GM21717 (cell line): ENCODE results near the gene HLA-C.
A peak's percentile ranks its signal among the peaks of the same experiment; 100 is the strongest.
"Not testable (repeated sequence)": the region's sequence is repeated elsewhere in the genome, so short reads cannot be mapped to it uniquely, and the experiment has no call there.

Experiments used
- ATAC-seq: cut with Tn5 transposase; IDR thresholded peaks from one replicate; pipeline ENCODE4 v1.9.1; 2021; ENCODE audit warnings: mild to moderate bottlenecking, moderate library complexity; ENCODE audit not compliant: unreplicated experiment

HLA-C gene

DNA sequence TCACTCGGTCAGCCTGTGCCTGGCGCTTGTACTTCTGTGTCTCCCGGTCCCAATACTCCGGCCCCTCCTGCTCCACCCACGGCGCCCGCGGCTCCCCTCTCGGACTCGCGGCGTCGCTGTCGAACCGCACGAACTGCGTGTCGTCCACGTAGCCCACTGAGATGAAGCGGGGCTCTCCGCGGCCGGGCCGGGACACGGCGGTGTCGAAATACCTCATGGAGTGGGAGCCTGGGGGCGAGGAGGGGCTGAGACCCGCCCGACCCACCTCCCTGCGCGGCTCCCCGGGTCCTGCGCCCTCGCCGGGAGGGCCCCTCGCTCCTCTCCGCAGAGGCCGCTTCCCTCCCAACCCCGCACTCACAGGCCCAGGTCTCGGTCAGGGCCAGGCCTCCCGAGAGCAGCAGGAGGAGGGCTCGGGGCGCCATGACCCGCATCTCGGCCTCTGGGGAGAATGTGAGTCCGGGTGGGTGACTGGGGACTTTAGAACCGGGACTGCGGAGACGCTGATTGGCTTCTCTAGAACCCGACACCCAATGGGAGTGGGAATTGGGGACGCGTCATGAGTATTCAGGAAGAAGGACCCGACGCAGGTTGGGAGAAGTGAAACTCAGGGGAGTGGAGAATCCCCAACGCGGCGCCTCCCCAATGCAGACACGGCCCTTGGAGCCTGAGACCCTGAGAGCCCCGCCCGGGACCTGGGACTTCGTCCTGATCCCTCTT lies at the start of gene HLA-C:
HLA-C (minus strand) TSS at position 452 of the 717 bp plus-strand sequence; CDS start at position 431, 21 bp downstream.
- peak; percentile 74 for ATAC-seq

DNA sequence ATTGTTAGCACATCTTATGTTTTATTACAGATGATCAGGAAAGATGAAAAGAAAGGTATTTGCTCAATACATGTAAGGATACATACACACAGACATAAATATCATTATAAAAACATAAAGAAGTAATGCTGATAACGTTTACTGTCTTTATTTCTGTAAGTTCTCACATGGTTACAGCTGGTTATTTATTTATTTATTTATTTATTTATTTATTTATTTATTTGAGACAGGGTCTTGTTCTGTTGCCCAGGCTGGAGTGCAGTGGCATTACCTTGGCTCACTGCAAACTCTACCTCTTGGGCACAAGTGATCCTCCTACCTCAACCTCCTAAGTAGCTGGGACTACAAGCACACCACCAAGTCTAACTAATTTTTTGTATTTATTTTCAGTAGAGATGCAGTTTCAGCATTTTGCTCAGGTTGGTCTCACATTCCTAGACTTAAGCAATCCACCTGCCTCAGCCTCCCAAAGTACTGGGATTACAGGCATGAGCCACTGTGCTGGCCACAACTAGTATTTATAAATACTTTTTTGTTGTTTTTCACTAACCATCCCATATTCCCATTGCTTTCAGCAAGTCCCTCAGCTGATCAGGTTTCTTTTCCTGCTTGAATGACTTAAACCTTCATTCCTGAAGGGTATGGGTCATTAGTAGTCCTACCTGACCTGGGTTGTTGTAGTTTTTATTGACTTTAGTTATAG lies 49.3 kb upstream of the HLA-C start:
- no peak for ATAC-seq

DNA sequence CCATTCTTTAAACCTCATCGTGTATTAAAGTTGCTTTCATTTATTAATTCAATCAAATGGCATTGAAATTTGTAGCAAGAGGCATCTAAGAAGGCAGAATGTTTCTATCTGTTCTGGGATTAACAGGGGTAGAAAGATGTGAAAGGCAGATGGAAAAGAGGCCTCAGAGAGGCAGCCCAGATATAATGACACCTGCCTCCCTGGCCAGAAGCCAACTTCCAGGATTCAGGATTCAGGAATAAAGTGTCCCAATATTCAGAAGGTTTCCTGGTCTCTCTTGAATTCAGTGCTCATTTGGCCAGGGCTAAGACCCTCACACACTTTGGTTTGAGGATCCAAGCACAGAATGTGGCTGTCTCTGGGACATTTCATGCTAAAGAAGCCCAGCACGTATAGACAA lies 45.1 kb upstream of the HLA-C start:
- ATAC-seq, result no peak

DNA sequence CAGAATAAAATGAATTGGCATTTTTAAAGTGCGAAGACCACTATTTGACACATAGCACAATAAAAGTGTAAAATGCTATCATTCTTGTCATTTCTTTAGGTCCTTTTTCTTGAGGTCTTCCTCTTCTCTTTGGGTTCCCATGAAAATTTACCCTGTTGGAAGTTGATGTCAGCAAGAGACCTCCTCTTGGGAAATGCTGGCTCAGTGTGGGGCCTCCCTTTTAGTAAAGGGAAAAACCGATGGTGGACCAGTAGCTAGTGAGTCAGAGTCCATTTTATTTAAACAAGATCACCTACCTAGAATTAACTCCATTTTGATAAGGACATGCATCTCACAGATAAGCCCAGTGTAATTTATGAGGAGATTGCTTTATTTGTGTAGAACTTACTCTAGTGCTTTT lies 37.7 kb upstream of the HLA-C start:
- no peak for ATAC-seq

DNA sequence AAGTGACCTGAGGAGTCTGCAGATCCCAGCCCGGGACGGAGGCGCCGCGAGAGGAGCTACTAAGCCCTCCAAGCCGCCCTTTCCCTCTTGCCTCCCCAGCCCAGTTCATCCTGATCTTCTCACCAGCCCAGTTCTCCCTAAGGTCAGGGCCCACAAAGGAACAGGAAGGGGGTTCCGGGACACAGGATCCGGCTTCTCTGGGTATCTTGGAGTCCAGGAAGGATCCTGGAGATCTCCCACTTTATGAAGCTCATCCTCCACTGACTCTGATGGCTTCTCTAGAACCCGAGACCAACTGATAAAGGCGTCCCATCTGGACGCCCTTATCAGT lies 36.9 kb upstream of the HLA-C start:
- no peak for ATAC-seq

DNA sequence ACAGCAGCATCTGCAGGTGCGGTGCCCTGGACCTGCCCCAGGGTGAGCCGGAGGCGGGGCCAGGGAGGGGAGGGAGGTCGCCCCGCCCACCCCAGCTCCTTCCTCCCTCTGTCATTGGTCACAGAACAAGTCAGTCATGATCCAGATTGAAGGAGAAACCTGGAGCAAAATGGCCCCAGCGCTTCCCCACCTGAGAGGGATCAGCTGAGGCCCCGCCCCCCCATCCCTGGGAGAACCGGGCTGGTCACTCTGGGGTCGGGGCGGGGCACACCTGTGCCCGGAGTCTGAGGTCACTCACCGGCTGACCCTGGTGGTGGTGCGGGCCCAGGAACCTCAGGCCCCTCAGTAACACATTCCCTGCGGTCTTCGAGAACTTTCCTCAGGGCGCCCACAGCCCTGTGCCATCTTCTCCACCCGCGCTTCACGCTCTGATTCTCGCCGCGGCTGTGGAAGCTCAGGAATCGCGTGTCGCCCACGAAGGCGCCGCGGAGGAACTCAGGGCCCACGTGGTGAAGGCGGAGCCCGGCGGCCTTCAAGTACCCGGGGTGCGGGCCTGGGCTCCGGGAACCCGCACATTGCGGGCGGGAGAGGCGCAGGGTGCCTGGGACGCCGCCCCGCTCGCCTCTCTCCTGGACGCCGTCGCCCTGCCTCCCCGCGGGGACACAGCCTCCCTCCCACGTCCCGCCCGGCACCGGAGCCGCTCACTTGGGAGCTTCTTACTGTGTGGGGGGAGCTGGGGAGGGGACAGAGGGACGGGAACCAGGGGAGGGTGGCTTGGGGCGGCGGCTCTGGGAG lies 36.4 kb upstream of the HLA-C start:
- no peak for ATAC-seq

DNA sequence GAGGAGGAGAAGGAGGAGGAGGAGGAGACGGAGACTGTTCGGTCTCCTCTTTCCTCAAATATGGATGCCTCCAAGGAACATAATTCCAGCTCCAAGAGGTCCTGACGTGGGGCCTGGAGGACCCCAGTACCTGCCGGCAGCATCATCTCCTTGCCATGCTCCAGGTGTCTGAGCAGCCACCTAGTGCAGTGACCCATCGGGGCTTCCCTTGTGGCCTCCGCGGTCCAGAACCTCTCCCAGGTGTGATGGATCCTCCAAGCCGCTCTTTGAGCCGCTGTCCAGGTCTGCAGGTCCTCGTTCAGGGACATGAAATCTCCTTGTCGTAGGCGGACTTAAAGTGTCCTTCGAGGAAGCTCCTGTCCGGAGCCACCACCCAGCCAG lies 35.8 kb upstream of the HLA-C start:
- no peak for ATAC-seq

DNA sequence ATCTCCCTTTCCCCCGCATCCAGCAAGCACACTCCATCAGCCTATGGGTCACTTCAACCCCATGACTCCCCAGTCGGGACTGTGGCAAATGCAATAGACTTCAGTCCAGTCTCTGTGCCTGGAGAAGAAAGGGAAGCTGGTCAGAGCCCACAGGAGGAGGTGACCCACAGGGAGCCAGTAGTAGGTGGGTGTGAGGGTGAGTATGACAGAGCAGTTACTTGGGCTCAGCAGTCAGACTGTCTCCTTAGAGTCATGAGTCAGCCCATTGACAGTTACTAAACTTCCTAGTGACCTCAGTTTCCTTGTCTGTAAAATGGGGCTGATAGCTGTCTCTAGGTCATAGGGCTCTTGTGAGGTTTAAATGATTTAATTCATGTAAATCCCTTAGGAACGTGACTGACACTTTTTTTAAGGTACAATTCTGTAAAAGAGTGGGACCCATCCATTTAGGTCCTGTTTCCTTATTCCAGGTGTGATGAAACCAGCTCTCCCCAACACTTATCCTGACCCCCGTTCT lies 33.9 kb upstream of the HLA-C start:
- no peak for ATAC-seq

DNA sequence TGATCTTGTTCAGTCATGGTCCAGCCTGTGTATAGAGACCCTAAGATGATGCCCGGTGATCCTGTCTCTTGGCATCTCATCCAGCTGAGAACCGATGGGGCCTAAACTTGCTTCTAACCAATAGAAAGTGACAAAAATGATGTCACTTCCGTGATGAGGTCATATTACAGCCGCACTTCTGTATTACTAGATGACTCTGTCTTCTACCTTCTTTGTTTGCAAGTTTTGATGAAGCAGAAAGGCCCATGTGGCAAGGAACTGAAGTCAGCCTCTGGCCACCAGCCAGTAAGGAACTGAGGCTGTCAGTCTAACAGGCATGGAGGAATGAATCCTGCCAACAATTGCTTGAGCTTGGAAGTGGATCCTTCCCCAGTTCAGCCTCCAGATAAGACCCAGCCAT lies 32.8 kb upstream of the HLA-C start:
- ATAC-seq, result no peak

DNA sequence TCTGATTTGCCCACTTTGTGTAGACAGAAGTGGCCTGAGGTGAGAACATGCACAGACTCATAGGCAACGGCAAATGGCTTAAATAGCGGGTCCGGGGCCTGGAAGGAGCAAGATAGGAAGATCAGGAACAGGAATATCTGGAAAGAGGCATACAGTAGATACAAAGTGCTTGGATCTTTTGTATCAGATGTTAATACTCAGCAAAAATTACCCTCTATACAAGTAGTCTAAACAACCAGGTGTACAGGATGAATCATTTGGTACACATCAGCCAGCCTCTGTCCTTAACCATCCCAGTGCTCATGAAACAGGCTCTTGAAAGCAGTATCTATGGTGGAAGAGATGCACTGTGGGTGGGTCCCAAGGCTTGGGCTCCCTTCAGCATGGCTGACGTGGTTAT lies 28.9 kb upstream of the HLA-C start:
- ATAC-seq, result no peak

DNA sequence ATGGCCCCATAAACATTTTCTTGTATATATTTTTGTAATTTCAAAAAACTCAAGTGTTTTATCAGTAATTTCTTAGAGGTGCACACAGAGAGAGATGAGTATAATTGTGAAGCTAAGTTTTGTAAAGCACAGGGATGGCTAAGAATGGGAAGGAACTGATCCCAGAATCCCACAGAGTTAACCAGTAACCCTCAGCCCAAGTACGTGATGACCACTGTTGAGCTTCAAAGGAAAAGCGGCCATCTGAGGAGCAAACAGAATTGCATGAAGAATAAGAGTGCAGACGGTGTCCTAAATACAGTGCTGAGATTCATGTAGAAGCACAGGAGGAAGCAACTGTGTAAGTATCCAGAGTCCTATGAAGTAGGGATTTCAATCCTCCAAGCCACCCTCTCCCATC lies 28.1 kb upstream of the HLA-C start:
- ATAC-seq, result no peak

DNA sequence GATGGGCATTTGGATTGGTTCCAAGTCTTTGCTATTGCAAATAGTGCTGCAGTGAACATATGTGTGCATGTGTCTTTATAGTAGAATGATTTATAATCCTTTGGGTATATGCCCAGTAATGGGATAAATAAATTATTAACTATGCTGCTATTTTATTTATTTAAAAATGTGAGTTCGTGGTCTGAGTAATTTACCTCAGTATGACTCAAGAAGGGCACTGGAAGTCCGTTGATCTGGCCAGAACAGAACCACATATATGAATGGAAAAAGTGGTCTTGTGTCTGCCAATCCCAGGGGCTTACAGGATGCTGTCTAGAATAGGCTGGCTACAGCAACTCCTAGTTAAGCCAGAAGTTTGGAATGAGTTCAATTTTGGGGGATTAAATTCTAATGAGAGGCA lies 27.6 kb upstream of the HLA-C start:
- no peak for ATAC-seq

DNA sequence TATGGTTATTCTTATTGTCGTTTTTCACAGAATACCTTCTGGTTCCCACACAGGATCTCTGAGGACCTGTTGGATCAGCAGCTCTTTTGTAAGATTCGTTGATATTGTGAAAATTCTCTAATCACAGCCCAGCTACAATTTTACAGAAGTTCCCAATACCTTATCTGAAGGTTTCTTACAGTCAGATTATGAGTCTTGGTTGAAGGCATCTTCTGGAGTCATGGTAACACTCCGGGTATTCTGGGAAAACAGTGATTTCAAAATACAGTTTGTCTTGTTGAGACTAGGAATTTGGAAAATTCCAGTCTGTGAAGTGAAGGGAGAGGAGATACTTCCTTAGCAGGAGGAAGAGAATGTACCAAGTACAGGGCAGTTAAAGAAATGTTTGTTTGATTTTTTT lies 22.2 kb upstream of the HLA-C start:
- no peak for ATAC-seq

DNA sequence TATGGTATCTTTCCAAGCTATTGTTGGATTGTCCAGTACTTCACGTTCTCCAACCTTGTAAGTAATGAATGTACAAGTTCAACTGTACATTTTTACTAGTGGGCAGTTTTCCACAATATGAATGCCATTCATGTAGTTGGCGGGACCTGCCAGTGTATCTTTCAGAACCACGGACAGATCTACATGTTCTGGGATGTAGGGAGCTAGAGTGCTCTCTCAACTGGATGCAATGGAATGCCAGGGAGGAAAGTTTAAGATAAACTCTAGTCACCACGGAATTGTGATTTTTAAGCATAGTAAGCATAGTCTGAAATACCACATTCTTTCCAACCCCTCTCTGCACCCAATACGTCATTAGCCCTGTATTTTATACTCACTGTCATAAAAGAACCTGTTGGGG lies 21.5 kb upstream of the HLA-C start:
- no peak for ATAC-seq

DNA sequence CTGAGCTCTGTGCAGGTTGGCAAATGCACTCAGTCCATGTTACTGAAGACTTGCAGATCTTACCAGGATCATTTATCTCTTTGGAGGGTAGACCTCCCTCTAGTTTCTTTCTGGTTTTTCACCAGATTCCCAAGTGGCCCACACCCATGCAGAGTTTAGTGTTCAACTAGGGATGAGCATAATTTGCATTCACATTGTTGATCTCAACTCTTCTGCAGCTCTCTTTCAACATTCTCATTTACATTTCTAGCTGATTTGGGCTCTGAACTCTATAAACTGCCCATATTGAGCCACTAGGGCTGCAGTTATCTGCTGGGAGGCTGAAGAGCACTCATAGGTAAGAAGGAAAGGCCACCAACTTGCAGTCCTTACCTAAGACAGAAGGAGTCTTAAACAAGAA lies 17.9 kb upstream of the HLA-C start:
- no peak for ATAC-seq

DNA sequence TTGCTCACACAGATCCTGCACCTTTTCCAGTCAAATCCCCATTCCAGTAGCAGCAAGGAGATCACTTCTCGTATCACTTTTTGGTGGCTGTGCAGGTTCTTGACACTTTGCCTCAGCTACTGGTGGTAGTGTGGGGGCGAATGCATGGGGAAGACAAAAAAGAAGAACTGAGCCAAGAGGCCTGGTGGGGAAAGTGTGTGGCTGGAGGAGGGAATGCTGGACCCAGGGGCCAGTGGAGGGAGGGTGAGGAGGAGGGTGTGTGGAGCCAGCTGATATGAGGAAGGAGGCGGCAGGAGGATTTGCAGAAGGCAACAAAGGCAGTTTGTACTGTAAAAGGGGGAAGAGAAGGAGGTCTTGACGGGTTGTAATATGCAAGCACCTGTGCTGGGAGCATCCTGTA lies 15.7 kb upstream of the HLA-C start:
- ATAC-seq, result no peak

DNA sequence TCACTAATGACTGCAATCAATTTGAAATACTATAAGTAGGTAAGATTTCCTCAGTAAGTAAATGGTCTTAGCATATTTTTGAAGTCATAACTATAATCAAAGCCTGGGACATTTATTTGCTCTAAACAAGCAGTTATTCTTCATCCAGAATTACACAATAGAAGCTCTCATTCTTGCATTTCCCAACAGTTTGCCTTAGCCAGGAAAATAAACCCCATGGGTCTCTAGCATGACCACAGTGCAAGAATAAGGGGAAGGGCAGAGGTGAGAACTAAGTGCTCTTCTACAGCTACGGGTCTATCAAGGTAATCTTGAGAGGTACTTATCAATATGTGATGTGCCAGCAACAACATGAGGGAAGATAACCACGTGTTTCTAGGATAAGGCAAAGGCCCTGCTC lies 14.1 kb upstream of the HLA-C start:
- no peak for ATAC-seq

DNA sequence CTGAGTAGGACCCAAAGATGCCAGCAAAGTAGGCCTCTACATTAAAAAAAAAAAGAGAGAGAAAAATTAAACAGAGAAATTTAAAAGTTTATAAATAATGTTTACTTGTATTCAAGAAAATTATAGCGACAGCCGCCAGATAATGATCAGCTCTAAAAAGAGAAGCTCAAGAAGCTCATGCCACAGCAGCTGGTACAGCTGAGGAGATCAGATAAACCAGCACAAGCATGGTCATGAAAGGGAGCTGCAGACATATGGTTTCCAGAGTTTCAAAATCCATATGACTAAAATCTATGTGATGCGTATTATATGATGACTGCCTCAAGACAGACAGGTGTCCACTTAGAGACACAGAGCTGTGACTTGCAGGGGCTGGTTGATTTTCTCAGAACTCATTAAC lies 13.6 kb upstream of the HLA-C start:
- no peak for ATAC-seq

DNA sequence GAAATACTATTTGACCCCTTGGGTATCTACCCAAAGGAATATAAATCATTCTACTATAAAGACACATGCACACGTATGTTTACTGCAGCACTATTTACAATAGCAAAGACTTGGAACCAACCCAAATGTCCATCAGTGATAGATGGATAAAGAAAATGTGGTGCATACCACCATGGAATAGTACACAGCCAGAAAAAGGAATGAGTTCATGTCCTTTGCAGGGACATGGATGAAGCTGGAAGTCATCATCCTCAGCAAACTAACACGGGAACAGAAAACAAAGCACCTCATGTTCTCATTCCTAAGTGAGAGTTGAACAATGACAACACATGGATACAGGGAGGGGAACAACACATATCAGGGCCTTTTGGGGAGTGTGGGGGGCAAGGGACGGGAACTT lies 7.8 kb upstream of the HLA-C start:
- ATAC-seq, result not testable (repeated sequence)

DNA sequence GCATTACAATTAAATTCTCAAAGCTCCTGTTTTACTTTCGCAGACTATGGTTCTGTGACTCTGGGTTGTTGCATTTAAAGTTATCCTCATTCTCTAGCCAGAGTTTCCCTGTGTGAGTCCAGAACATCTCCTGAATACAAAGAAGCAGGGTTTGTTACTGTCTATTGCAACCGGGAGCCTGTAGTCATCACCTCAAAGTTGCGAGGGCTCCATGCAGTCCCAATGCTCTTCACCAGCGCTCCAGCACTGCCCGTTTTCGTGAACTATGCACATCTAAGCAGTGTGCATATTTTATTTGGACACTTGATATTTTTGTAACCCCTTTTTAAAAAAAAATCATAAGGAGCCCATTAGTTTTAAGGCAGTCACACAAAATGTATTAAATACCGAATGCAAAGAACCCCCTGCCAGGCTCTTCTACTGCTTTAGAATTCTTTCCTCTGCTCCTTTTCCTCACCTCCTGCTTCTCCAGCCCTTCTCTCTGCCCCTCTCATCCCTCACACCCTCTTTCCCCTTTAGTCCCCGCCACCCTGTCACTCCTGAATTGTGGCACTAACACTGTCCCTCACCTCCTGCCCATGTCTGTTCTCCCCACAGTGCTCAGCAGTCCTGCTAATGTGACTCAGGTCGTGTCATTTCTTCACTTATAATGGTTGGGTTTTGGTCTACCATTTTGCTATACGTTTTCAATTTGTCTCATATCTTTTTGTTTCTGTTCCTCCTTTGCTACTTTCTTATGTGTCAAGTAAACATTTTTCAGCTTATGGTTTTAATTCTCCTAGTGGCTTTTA lies 1.1 kb upstream of the HLA-C start:
- no peak for ATAC-seq

DNA sequence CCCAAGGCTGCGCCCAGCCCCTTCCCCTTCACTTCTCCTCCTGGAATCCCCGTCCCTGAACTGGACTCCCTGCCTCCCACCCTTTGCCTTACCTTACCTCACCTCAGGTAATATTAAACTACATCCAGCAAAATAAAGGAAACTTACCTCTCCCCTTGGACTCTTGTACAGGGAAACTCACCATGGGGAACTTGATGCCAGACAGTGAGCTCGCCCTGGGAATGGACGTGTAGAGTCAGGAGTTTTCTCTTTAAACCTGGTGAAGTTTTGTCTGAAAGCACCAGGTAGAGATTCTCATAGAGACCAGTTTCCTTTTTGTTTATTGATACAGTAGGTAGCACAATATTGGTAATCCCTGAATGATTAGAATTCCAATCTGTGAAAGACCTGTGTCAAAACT lies 544 bp upstream of the HLA-C start:
- peak; percentile 8 for ATAC-seq
